GM13976 (cell line): Measurements from ENCODE around the gene HDAC1.

ENCODE experiments used
- DNase-seq: peaks from one replicate; pipeline ENCODE4 v3.0.0; 2012; ENCODE audit warnings: low spot score
- in situ Hi-C: fragments of 300-500 bp; cut with MboI; formaldehyde crosslinking; loops from one replicate; pipeline ENCODE4 v1.12.0; 2022; ENCODE audit warnings: low sequenced_read_pairs, mixed read lengths, inconsistent platforms; ENCODE audit not compliant: unreplicated experiment
- TF ChIP-seq, protein P1 (sequence below): IDR thresholded peaks from 2 replicates; pipeline ENCODE4 v1.5.1; 2012; ENCODE audit warnings: borderline replicate concordance, mild to moderate bottlenecking; ENCODE audit not compliant: insufficient read depth; ENCODE audit errors: extremely low read depth, missing control alignments, control extremely low read depth

The HDAC1 gene

DNA sequence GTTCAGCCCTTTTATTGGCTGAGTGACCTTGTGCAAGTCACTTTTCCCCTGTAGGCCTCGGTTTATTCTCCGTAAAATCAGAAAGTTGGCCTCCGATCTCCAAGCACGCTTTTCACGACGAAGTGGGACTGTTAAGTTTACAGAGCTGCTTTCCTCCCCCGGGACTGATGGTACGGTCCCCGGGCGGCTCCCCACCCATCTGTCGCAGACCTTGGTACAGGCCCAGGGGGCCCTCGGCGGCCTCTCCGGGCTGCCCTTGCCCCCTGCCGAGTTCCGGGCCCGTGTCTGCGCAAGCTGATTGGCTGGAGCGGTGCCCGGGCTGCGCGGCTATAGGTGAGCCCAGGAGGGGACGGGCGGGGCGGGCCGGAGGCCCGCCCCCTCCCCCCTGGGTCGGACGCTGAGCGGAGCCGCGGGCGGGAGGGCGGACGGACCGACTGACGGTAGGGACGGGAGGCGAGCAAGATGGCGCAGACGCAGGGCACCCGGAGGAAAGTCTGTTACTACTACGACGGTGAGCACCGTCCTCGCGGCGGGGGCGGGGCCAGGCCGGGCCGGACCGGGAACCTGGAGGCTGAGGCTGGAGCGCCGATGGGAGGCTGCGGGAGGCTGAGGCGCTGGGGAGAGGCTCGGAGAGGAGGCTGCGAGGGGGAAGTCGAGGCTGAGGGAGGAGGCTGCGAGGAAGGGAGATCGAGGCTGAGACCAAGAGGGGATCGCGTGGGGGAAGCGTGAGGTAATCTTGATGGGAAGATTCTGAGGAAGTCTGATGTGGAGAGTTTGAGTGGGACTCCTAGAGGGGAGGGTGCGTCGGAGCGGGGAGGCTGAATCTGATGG is at the start of gene HDAC1:
TSS of gene HDAC1 (plus strand) at position 376 of the 831 bp plus-strand sequence. CDS start at position 463, 87 bp downstream.
- in situ Hi-C loops, result no loop called here
- peak; percentile 99 for DNase-seq
- TF ChIP-seq, protein P1, sequence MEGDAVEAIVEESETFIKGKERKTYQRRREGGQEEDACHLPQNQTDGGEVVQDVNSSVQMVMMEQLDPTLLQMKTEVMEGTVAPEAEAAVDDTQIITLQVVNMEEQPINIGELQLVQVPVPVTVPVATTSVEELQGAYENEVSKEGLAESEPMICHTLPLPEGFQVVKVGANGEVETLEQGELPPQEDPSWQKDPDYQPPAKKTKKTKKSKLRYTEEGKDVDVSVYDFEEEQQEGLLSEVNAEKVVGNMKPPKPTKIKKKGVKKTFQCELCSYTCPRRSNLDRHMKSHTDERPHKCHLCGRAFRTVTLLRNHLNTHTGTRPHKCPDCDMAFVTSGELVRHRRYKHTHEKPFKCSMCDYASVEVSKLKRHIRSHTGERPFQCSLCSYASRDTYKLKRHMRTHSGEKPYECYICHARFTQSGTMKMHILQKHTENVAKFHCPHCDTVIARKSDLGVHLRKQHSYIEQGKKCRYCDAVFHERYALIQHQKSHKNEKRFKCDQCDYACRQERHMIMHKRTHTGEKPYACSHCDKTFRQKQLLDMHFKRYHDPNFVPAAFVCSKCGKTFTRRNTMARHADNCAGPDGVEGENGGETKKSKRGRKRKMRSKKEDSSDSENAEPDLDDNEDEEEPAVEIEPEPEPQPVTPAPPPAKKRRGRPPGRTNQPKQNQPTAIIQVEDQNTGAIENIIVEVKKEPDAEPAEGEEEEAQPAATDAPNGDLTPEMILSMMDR, result no peak

DNA sequence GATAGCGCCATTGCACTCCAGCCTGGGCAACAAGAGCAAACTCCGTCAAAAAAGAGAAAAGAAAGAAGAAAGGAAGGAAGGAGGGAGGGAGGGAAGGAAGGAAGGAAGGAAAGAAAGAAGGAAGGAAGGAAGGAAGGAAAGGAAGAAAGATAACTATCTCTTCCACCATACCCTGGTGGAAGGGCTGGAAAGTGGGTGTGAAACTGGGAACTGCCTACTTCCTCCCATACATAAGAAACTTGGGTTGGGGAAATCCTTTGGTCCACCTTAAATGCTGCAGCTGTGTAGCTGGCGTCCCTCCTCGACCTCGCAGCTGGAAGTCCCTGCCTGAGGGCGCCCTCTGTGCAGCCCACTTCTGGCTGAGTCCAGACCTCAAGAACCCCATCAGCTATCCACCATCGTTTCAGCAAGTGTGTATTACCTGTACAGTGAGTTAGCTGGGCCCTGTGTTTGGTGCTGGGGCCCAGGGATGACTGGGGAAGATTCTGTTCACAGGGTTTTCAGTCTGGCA is 49.5 kb upstream of the HDAC1 start:
- in situ Hi-C loops, result no loop called here
- TF ChIP-seq, protein P1, result no peak
- no peak for DNase-seq

DNA sequence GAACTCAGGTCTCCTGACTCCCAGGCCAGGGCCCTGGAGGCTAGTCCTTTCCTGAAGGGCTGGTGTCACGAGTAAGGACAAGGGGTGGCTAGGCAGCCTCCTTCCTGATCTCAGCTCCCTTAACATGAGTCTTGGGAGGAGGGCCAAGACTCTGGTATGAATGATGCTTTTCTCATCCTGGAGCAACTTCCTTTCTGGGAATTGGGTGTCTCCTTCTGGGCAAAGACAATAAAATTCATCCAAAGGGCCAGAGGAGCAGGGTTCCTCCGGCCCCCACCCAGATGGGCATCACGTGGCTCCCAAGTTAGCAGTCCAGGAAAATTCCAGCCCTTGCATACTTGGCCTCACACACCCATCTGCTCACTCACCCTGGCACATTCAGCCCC is 45.0 kb upstream of the HDAC1 start, which contains the start of gene FAM167B:
TSS of gene FAM167B (plus strand) at position 335 of the 386 bp plus-strand sequence. CDS start 200 bp downstream, outside the sequence.
- TF ChIP-seq, protein P1, result no peak
- in situ Hi-C loops, result no loop called here
- DNase-seq, result no peak

DNA sequence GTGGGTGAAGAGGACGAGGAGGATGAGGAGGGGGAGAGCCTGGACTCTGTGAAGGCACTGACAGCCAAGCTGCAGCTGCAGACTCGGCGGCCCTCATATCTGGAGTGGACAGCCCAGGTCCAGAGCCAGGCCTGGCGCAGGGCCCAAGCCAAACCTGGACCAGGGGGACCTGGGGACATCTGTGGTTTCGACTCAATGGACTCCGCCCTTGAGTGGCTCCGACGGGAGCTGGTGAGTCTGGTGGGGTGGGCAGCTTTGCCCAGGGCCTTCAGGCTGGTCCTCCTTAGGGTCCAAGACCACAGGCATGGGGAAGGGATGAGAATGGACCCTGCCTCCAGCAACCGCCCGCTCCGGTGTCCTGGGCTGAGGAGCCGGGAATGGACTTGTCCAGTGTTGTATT is 44.4 kb upstream of the HDAC1 start:
- no peak for DNase-seq
- in situ Hi-C loops, result no loop called here
- TF ChIP-seq, protein P1, result no peak

DNA sequence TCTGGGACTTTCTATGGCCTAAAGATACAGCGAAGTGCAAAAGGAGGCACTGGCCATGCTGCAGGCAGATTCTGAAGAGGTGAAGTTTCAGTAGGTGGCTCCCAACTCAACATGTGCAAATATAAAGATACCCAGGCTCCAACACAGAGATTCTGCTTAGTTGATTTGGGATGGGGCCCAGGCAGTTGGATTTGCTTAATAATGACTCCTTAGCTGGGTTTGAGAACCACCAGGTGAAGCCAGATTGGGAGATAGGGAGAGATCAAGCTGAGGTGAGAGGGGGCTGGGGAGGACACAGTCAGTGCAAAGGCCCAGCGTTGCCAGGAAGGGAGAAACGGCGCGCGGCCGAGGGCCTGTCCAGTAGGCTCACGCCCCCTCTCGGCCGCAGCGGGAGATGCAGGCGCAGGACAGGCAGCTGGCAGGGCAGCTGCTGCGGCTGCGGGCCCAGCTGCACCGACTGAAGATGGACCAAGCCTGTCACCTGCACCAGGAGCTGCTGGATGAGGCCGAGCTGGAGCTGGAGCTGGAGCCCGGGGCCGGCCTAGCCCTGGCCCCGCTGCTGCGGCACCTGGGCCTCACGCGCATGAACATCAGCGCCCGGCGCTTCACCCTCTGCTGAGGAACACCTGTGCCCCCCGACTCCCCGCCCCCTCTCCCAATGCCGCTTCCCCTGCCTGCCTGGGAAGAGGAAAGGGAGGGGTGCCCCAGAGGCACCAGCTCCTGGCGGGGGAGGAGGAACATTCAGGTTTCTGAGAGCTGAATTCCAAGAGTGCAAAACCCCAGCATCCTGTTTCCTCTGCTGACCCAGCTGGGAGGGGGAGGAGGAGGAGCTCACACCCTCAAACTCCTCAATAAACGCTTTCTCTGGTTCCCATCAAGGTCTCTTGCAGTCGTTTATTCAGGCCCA is 43.6 kb upstream of the HDAC1 start:
- TF ChIP-seq, protein P1, result peak; percentile 96
- peak; percentile 89 for DNase-seq
- in situ Hi-C loops, result no loop called here

DNA sequence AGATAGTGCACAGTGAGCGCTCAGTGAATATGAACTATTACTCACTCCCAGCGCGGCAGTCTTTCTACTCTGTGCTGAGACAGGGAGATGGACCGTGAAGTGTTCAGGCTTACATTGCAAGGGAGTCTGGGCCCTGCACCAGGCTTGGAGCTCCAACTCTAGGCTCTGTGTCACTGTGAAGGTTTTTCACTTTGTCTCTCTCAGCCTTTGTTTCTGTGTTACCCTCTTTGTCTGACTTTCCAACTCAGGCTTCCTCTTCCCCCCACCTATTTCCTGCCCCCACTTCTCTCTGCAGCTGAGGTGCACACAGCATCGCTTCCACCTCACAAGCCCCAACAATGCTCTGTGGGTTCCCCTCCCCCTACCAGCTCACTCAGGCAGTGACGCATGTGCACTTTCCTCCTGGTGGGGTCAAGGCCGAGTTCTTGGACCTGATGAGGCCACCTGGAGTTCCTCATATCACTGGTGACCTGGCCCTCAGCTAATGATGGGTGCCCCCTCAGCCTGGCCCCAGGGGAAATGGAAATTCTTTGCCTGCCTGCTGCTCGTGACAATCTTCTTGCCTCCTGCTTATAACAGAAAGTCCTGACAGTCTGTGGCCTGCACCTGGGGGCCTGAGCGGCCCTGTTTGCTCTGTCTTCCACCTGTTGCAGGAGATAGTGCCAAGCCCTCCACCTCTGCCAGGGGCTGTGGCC is 41.9 kb upstream of the HDAC1 start:
- in situ Hi-C loops, result no loop called here
- TF ChIP-seq, protein P1, result no peak
- DNase-seq, result peak; percentile 88
